ENCODE data around the gene SLC5A6.

Gene SLC5A6

DNA sequence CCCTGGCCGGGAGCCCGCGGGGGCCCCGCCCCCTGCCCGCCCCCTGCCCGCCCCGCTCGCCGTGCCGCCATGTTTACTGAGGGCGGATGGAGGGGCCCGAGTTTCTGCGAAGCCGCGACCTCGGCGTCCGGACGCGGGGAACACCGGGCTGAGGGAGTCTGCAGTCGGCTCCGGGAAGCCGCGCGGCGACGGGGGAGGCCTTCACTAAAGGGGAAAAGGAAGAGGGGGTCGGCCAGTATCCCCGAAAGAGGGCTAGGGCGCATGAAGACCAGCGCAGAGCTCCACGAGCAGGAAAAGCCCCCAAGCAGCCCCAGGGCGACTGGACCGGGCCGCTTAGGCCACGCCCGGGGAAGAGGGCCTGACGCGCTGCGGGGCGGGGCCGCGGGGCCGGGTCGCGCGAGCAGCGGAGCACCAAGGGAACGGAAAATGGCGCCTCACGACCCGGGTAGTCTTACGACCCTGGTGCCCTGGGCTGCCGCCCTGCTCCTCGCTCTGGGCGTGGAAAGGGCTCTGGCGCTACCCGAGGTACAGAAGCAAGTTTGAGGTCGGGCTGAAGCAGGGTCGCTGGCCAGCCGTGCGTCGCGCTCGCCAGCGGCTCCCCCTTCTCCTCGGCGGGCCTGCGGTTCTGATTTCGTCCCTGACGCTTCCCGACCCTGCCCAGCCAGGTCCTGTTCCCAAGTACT, at the start of gene SLC5A6, which contains the start of gene ATRAID:
SLC5A6 (minus strand) TSS at position 326 of the 683 bp plus-strand sequence. CDS start 4,618 bp downstream, outside the sequence.
ATRAID (plus strand) TSS at position 99 of the 683 bp plus-strand sequence; CDS start at position 427, 328 bp downstream.
- DNase-seq (ENCODE audit: low read depth in 3 of 3, low spot score in 1 of 3), result peak; percentile 63 to 80 (median 73)

DNA sequence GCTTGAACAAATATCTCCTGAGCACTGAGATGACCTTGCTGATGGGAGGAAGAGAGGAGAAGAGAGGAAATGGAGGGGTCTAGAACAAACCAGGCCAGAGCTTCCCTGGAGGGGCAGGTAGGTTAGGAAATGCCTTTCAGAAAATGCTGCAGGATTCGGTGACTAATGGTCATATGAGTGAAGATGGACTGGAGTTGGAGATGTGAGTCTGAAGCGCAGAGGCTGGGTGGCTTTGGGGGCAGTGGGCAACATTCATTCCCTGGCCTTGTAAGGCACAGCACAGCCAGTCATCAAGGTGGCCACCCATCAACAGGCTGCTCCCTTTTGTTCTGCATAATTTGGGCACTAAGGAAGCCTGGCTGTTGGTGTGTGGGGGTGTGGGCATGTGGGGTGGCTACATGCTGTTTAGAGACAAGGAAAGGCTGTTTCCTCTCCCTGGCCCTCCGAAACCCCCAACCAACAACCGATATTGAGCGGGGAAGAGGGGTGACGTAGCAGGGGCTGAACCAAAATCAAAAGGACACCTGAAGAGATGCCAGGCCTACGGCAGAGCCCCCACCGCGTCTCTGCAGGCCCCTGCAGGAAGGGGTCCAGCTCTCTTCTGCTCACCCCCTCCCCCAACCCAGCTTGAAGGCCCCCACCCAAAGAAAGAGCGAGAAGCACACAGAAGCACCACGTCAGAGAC, 49.3 kb upstream of the SLC5A6 start:
- no peak for DNase-seq (ENCODE audit: low read depth in 3 of 3, low spot score in 1 of 3)

DNA sequence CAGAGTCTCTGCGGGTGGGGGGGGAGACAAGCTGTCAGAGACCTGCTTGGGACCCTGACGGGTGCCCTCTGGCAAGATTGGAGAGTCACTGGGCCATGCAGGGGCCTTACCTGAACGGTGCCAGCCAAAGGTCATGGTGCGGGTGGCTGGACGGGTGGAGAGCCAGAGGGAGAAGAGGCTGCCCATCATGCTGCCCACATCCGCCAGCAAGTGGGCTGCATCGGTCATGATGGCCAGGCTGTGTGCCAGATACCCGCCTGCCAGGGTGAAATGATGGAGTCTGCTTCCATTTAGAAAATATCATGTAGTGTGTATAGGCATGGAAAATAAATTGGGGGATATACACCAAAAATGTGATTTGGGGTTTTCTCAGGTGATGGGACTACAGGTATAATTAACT, 46.0 kb upstream of the SLC5A6 start:
- DNase-seq (ENCODE audit: low read depth in 3 of 3, low spot score in 1 of 3), result no peak

DNA sequence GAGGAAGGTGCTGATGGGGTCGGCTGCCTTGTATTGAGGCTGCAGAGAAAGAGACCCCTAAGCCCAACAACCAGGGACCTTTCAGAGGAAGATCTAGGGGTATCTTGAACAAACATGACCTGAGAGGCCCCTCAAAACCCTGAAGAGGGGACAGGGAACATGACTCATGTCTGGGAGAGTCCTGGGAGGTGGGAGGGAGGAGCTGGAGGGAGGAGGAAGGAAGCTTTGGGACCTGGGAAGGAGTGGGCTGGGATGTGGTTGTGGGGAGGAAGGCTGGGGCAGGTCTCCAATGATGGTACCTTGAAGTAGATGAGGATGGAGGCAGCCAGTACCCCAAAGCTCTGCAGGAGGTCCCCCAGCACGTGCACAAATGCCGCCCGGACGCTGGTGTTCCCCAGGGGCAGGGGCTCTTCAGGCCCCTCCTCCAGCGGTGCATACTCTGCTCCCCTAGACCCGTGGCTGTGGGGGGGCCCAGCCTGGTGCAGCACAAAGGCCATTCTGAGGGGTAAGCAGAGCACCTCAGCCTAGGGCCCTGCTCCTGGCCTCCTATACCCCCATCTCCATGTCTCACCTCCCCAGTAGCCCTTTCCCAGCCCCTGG, 44.9 kb upstream of the SLC5A6 start:
- no peak for DNase-seq (ENCODE audit: low read depth in 3 of 3, low spot score in 1 of 3)

DNA sequence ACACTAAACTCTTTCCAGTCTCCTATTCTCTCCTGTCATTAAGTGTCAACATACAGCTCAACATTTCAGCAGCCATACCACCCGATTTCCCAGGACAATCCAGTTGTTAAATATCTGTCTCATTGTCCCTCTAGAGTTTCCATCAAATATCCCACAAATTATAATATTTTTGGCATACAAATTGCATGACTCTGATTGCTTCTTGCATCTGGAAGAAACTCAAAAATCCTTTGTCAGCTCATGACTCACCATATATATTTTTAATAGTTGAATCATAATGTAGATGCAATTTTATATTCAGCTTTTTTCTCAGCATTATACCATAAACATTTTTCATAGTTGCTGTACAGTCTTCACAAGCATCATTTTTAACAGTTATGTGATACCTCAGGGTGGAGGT, 43.6 kb upstream of the SLC5A6 start:
- DNase-seq (ENCODE audit: low read depth in 3 of 3, low spot score in 1 of 3), result no peak

GRCh38 chr2:27255187-27255586, 43.1 kb upstream of the SLC5A6 start:
- no peak for DNase-seq (ENCODE audit: low read depth in 3 of 3, low spot score in 1 of 3)

- DNase-seq (ENCODE audit: low read depth in 3 of 3, low spot score in 1 of 3), result no peak
Observed at GRCh38 chr2:27251766-27252165, 39.7 kb upstream of the SLC5A6 start.

GRCh38 chr2:27250652-27251379, 38.7 kb upstream of the SLC5A6 start:
- DNase-seq (ENCODE audit: low read depth in 3 of 3, low spot score in 1 of 3), result no peak

- peak in 1 of 3 donors; percentile 31 for DNase-seq (ENCODE audit: low read depth in 3 of 3, low spot score in 1 of 3)
Observed at GRCh38 chr2:27249891-27250651, 38.0 kb upstream of the SLC5A6 start.

DNA sequence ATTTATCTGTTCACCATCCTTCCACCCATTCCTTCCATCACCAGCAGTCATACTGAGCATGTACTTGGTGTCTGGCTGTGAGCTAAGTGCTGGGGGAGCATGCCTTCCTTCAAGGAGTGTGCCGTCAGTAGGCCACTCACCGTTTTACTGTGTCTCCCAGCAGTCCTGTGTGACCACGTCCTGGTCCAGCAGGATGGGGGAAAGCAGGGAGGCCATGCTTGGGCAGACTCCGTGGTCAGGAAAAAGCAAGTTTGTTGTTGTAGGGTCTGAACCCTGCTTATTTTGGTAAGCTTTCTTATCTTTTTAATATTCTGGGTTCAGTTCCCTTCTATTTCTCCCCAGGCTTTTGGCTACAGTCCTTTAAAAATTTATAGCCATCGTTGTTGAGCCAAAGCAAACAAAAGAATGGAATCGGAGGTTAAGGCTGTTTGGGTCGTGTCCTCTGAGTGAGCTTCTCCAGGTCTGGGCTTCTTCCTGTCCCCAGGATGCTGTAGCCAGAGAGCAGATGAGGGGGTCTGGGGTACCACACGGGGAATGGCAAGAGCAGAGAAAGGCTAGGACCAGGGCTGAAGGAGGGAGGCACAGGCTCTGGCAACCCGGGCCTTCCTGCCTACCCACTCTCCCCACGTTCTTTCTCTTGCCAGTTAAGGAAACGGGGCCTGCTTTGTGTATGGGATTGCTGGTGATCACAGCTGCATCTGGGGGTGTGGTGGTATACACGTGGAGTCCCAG, 37.3 kb upstream of the SLC5A6 start:
- DNase-seq (ENCODE audit: low read depth in 3 of 3, low spot score in 1 of 3), result no peak

GRCh38 chr2:27247893-27248292, 35.8 kb upstream of the SLC5A6 start:
- no peak for DNase-seq (ENCODE audit: low read depth in 3 of 3, low spot score in 1 of 3)

DNA sequence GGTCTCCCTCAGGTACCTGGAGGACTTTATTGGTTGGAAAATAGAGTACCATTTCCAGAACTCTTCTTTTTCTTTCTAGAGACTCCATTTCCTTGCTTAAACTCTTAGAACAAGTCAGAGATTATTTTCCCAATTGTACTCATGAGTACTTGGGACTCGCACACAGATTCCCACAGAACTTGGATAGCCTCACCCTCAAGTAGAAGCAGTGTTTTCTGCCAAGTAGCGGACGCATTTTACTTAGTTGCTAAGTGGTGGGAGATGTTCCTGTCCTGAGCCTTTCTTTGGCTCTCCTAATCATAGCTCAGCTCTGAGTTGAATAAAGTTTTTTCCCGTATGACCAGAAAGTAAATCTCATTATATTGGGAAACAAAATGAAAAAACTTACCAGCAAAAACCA, 33.6 kb upstream of the SLC5A6 start:
- no peak for DNase-seq (ENCODE audit: low read depth in 3 of 3, low spot score in 1 of 3)

GRCh38 chr2:27245116-27245515, 33.0 kb upstream of the SLC5A6 start:
- no peak for DNase-seq (ENCODE audit: low read depth in 3 of 3, low spot score in 1 of 3)

GRCh38 chr2:27243391-27244130, 31.5 kb upstream of the SLC5A6 start:
- no peak for DNase-seq (ENCODE audit: low read depth in 3 of 3, low spot score in 1 of 3)

DNA sequence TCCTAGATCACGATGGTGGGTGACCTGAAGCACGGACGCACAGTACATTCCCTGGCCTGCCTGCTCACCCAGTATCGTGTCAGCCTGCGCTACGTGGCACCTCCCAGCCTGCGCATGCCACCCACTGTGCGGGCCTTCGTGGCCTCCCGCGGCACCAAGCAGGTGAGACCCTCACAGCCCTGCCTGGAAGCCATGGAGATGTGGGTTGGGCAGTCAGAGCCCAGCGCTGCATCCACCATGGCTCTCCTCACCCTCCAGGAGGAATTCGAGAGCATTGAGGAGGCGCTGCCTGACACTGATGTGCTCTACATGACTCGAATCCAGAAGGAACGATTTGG, 30.5 kb upstream of the SLC5A6 start:
- no peak for DNase-seq (ENCODE audit: low read depth in 3 of 3, low spot score in 1 of 3)

DNA sequence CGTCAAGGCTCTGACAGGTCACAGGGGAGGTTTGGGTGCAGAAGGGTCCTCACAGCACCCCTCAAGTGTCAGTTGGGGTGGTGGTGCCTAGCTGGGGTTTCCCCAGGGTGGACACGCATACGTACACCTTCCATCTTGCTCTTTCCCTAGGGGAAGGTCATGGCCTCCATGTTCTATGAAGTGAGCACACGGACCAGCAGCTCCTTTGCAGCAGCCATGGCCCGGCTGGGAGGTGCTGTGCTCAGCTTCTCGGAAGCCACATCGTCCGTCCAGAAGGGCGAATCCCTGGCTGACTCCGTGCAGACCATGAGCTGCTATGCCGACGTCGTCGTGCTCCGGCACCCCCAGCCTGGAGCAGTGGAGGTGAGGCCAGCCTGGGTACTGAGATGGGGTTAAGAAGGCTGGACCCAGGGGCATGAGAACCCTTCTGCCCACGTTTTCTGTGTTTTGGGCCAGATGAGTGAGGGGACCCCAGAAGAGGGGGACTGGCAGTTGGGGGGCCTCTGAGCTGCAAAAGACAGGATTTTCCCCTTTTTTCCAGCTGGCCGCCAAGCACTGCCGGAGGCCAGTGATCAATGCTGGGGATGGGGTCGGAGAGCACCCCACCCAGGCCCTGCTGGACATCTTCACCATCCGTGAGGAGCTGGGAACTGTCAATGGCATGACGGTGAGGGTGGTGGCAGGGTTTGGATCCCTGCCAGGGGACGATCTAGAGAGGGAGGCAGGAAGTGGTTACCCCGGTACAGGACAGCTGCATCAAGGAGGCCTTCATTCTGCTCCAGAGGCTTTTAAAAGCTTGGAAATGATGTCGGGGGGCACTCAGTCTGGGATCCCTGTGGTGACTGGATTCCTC, 29.9 kb upstream of the SLC5A6 start:
- no peak for DNase-seq (ENCODE audit: low read depth in 3 of 3, low spot score in 1 of 3)

- DNase-seq (ENCODE audit: low read depth in 3 of 3, low spot score in 1 of 3), result no peak
Observed at GRCh38 chr2:27240406-27240805, 28.3 kb upstream of the SLC5A6 start.

- DNase-seq (ENCODE audit: low read depth in 3 of 3, low spot score in 1 of 3), result no peak
Observed at GRCh38 chr2:27238976-27239375, 26.9 kb upstream of the SLC5A6 start.

Measured in stimulated activated CD4-positive, alpha-beta T cell treated with anti-CD3 and anti-CD28 coated beads, TNF-alpha, amount 100 ng/mL, for 1 hour (primary cell).